HUES64 (cell line): Measurements from ENCODE around the gene LDB2.

Source experiments
- H3K27ac ChIP-seq: 2 replicates; pipeline ENCODE4 v1.7.0; 2013; ENCODE audit warnings: low read depth, low read length, inconsistent platforms
- H3K27me3 ChIP-seq: 2 replicates; pipeline ENCODE4 v1.6.1; 2013; ENCODE audit warnings: mild to moderate bottlenecking, low read length; ENCODE audit not compliant: insufficient read depth
- H3K36me3 ChIP-seq: 2 replicates; pipeline ENCODE4 v1.6.1; 2013; ENCODE audit warnings: mild to moderate bottlenecking, low read length; ENCODE audit not compliant: insufficient read depth
- H3K4me1 ChIP-seq: 2 replicates; pipeline ENCODE4 v1.6.1; 2013; ENCODE audit warnings: mild to moderate bottlenecking, low read length, moderate library complexity; ENCODE audit not compliant: insufficient read depth
- H3K4me3 ChIP-seq: 2 replicates; pipeline ENCODE4 v1.5.1; 2013; ENCODE audit warnings: mild to moderate bottlenecking, low read length, moderate library complexity
- H3K9ac ChIP-seq: 2 replicates; pipeline ENCODE4 v1.6.1; 2013; ENCODE audit warnings: mild to moderate bottlenecking, low read depth, low read length
- H3K9me3 ChIP-seq: 2 replicates; pipeline ENCODE4 v1.6.1; 2013; ENCODE audit warnings: low read depth, low read length; ENCODE audit not compliant: insufficient read depth
- WGBS: fragments of 150-250, 120-280 bp; methylation state at CpG from one replicate; pipeline ENCODE4 v1.1.7; 2013; ENCODE audit warnings: missing lambda C conversion rate; 5-methylcytosine and 5-hydroxymethylcytosine counted together

The LDB2 gene

DNA sequence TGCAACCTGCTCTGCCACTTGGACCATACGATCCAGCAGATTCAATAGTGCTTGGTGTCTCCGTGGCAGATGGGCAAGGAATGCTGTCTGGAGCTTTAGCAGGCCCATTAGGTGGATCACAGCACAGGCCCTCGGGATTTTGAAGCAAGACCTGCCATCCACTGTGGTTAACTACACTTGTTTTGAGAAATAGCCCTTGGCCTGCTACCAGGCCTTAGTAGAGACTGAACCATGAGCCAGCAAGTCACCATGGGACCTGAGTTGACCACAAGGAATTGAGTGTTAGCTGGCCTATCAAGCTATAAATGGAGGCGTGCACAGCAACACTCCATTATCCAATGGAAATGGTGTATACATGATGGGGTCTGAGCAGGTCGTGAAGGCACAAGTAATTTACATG is 14.5 kb upstream of the LDB2 start:
- no peaks in the 10 kb centered on the region for H3K36me3 ChIP-seq

DNA sequence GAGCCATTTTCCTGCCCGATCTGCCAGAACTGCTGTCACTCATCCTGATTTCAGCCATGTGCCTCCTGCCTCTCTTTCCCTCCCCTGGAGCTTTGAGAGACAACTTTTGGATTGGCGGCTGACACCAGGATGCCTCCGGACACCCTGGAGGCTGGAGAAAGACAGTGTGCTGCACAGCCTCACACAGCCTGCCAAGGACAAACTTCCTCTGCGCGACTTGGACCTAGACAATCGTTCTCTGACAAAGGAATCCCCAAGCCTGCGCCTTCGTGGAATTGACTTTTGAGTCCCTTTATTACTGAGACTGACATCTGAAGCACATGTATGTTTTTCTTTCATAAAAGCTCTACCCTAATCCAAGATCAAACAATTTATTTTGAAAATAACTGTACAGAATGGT is 10.8 kb upstream of the LDB2 start:
- WGBS = 44% methylated on average over 8 of the region's 8 CpGs
- Histone ChIP-seq H3K9me3 (no peaks in the 10 kb centered on the region), H3K4me1 (peaks cover 29% of the 10 kb centered on the region), H3K27me3 (no peaks in the 10 kb centered on the region; the same call in 1 of the 2 replicates), H3K4me3 (0 out of 2 replicates have a peak overlapping the region, but pooled peaks have one; percentile 7), H3K27ac (peak overlapping the region; percentile 24; the same call in 1 of the 2 replicates), H3K9ac (no peak overlapping the region), H3K36me3 (no peaks in the 10 kb centered on the region)

More for the DNA sequence above, 14.5 kb upstream of the LDB2 start:
- no peaks in the 10 kb centered on the region for H3K9me3 ChIP-seq
- no peak overlapping the region for H3K27ac ChIP-seq
- peaks cover 28% of the 10 kb centered on the region for H3K4me1 ChIP-seq
- no peaks in the 10 kb centered on the region; the same call in 1 of the 2 replicates for H3K27me3 ChIP-seq
- WGBS = 90% methylated on average over 5 of the region's 5 CpGs
- no peak overlapping the region for H3K4me3 ChIP-seq
- no peak overlapping the region for H3K9ac ChIP-seq

DNA sequence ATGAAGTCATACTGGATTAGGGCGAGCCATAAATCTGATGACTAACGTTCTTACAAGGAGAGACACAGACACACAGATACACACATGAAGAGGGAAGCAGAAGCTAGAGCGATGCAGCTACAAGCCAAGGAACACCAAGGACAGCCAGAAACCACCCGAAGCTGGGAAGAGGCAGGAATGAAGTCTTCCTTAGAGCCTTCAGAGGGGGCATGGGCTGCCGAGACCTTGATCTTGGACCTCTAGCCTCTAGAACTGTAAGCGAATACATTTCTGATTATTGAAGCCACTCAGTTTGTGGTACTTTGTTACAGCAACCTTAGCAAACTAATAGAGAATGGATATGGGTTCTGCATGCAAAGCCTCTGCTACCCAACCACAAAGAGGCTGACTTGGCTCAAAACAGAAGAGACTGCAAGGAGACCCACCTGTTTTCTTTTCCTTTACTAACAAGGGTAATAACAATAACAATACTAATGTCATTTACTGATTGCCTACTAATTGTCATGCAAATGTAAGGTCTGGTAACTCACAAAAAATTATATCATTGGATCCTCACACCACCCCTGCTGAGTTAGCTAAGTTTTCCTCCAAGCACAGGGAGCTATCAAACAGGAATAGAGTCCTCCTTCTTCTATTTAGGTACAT is 10.1 kb upstream of the LDB2 start:
- 51% methylated on average over 6 of the region's 6 CpGs for WGBS
- Histone ChIP-seq H3K4me3 (peak overlapping the region; percentile 24; the same call in 1 of the 2 replicates), H3K9me3 (no peaks in the 10 kb centered on the region), H3K9ac (peak overlapping the region; percentile 36; the same call in 1 of the 2 replicates), H3K27ac (peak overlapping the region; percentile 77), H3K27me3 (no peaks in the 10 kb centered on the region; the same call in 1 of the 2 replicates), H3K36me3 (no peaks in the 10 kb centered on the region), H3K4me1 (peaks cover 29% of the 10 kb centered on the region)

DNA sequence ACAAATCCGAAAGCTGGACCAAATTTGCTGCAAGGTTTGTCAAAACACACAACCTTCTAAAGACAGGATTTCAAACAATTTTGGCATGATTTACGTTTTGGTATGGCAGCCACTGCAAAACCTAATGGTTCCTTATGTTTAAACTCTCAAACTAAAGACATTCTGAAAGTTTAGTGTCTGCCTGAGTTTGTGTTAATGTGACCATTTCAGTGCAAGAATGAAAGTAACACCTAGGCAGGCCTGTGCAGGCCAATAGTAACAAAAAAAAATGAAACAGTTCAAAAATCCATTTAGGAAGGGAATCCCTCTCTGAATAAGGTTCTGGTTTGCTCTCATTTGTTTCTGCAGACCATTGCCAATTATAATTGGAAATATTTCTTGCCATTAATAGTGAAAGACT is 1.9 kb upstream of the LDB2 start:
- WGBS = 36% methylated on average over 2 of the region's 2 CpGs
- H3K9ac ChIP-seq = no peak overlapping the region
- no peaks in the 10 kb centered on the region for H3K27me3 ChIP-seq
- H3K9me3 ChIP-seq = no peaks in the 10 kb centered on the region
- no peak overlapping the region for H3K27ac ChIP-seq
- H3K4me3 ChIP-seq = no peak overlapping the region
- H3K4me1 ChIP-seq = peaks cover 49% of the 10 kb centered on the region
- no peaks in the 10 kb centered on the region for H3K36me3 ChIP-seq

DNA sequence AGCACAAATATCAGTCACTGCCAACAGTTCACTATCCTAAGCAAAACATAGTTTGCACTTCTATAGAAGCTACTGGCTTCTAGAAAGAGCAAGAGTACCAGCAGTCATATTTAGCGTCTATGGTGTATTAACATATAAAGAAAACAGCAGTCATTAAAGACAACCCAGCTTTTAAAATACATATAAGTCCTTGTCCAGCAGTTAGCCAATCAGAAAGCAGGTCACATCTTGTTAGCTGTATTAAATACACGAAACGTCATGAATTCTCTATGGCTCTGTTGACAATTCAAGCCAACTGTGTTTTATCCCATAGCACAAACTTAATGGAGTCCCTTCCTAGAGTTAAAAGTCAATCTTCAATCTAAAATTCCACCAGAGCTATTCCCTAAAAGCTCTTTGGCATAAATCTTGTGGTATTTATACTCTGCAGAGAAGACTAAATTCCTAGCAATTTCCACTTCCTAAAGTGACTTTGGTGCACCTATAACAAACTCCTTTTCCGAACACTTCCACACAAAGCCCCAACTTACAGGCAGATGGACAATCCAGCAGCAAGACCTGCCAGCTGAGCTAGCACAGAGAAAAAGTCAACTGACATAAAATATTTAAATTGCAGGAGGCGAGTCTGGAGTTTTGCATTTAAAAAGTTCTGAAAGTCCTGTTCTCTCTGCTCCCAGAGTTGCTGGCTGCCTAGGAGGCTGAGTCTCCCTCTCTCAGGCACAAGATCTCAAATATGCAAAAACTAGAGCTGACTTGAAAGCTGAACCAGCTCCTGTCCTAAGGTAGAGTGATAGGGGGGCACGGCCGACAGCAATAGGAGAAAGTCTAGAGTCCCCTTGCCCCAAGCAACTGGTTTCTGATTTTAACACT is 1.3 kb downstream of the LDB2 start:
- WGBS = under 1% methylated on average over 7 of the region's 7 CpGs
- Histone ChIP-seq H3K36me3 (no peaks in the 10 kb centered on the region), H3K9ac (peak overlapping the region; percentile 27; the same call in 1 of the 2 replicates), H3K4me1 (peaks cover 73% of the 10 kb centered on the region), H3K9me3 (no peaks in the 10 kb centered on the region), H3K27ac (peak overlapping the region; percentile 68; the same call in 1 of the 2 replicates), H3K4me3 (peak overlapping the region; percentile 89), H3K27me3 (no peaks in the 10 kb centered on the region)

DNA sequence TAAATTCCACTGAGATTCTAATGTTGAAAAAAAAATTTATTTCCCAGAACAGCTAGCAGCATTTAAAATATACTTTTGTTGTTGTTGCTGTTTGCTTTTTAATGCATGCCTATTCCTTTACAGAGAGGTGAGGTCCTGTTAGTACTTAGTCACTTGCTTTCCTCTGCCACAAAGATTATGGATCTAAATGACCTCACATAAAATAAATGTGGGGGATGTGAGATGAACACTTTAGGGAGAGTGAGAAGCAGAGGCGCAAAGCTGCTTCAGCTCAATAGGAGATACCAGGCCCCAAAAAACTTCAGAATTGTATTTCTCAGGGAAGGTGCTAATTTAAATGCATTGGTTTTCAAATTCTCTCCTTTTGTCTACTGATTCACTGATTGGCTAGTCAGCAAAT is 4.0 kb downstream of the LDB2 start:
- no peaks in the 10 kb centered on the region for H3K9me3 ChIP-seq
- H3K4me3 ChIP-seq = no peak overlapping the region
- peaks cover 62% of the 10 kb centered on the region for H3K4me1 ChIP-seq
- H3K36me3 ChIP-seq = no peaks in the 10 kb centered on the region; the same call in 1 of the 2 replicates
- peak overlapping the region; percentile 70 for H3K27ac ChIP-seq
- 32% methylated on average over 1 of the region's 1 CpG for WGBS
- no peak overlapping the region for H3K9ac ChIP-seq
- no peaks in the 10 kb centered on the region for H3K27me3 ChIP-seq

DNA sequence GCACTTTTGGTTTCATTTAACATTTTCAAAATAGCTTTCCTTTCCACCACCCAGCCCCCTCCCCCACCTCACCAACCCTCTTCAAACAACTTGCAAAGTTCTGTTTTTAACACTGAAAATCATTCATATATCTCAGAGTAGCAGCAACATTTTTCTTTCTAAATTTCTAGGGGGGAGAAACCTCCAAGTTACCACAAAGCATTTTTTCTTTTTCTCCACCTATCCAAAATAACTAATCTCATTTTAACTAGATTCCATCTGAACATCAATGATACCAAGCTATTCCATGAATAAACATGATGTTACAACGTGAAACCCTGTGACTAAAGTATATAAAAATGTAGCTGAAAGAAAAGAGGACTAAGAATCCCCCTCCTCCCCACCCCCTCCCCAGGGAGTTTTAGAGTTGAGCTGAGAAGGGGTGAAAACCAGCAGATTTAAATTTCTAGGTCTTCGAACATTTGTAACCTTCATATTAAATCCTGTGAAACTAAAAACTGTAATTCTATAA is 5.2 kb downstream of the LDB2 start:
- 29% methylated on average over 1 of the region's 2 CpGs for WGBS
- H3K27ac ChIP-seq = peak overlapping the region; percentile 70
- H3K4me1 ChIP-seq = peaks cover 55% of the 10 kb centered on the region
- peak overlapping the region; percentile 22 for H3K4me3 ChIP-seq
- no peaks in the 10 kb centered on the region for H3K9me3 ChIP-seq
- H3K27me3 ChIP-seq = no peaks in the 10 kb centered on the region
- H3K36me3 ChIP-seq = no peaks in the 10 kb centered on the region; the same call in 1 of the 2 replicates
- H3K9ac ChIP-seq = peak overlapping the region; percentile 26; the same call in 1 of the 2 replicates

DNA sequence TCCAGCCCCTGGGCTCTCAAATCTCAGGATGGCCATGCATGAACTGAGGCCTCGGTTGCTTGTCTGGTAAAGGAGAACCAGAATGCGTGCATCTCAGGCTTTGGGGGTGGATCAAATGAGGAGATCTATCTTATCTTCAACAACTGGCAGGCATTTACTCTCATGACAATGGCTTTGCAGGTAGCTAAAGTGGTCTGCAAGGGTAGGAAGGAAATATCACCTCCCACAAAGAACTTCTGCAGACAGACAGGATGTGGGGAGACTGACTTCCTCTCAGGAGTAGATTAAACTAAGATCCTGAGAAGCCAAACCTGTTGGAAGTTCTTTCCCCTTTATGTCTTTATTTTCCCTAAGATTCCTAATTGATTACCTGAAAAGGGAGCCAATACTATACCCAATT is 7.8 kb downstream of the LDB2 start:
- H3K9me3 ChIP-seq = no peaks in the 10 kb centered on the region
- no peak overlapping the region for H3K4me3 ChIP-seq
- H3K4me1 ChIP-seq = peaks cover 39% of the 10 kb centered on the region
- no peak overlapping the region for H3K9ac ChIP-seq
- no peak overlapping the region for H3K27ac ChIP-seq
- no peaks in the 10 kb centered on the region for H3K27me3 ChIP-seq
- H3K36me3 ChIP-seq = peaks cover 8% of the 10 kb centered on the region; the same call in 1 of the 2 replicates
- WGBS = 86% methylated on average over 2 of the region's 2 CpGs

DNA sequence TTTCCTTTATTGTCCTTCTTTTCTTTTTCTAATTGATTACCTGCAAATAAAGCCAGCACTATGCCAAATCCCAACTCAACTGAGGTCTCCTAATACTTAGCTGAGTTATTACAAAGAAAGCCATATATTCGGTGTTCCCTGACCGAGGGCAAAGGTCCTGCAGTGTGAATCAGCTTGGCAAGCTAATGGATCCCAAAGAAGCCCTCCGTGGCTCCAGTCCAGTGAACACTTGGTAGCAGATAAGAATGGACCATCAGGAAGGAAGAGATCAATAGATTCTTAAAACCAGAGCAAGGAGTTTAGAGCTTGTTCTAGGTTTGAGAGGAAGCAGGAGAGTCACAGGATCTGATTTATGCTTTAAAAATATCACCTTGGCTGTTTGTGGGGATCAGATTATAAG is 8.5 kb downstream of the LDB2 start:
- Histone ChIP-seq H3K4me3 (no peak overlapping the region), H3K36me3 (peaks cover 8% of the 10 kb centered on the region; the same call in 1 of the 2 replicates), H3K4me1 (peaks cover 32% of the 10 kb centered on the region), H3K9ac (no peak overlapping the region), H3K27ac (no peak overlapping the region), H3K9me3 (no peaks in the 10 kb centered on the region), H3K27me3 (no peaks in the 10 kb centered on the region)
- 91% methylated on average over 3 of the region's 3 CpGs for WGBS

DNA sequence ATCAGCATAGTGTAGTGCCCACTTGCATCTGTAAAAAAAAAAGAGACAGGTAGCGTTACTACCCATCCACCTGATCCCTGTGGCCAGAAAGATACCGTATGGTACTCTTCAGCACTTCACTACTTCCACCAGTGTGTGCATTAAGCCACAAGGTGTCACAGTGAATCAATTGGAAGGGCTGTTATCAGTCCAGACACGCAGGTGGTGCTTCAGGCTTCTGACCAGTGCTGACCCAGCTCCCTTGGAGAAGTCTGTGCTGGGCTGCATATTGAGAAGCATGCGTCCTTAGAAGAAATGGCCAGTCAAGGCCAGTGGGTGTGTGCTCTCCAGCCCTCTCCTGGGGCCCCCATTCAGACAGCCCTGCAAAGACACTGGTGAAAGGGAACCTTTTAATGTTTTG is 10.6 kb downstream of the LDB2 start:
- 90% methylated on average over 4 of the region's 4 CpGs for WGBS
- H3K27me3 ChIP-seq = no peaks in the 10 kb centered on the region
- peaks cover 8% of the 10 kb centered on the region; the same call in 1 of the 2 replicates for H3K36me3 ChIP-seq
- no peak overlapping the region for H3K9ac ChIP-seq
- H3K9me3 ChIP-seq = no peaks in the 10 kb centered on the region
- H3K4me3 ChIP-seq = no peak overlapping the region
- H3K27ac ChIP-seq = no peak overlapping the region
- peaks cover 11% of the 10 kb centered on the region for H3K4me1 ChIP-seq
